ENCODE results near the gene TSSC4.

TSSC4 gene

GRCh38 chr11:2419638-2420501, 19.3 kb downstream of the TSSC4 start:
- peak in 2 of 4 experiments; percentile 35 to 41 for DNase-seq

GRCh38 chr11:2420502-2421225, 20.1 kb downstream of the TSSC4 start:
- peak; percentile 32 to 73 (median 50) for DNase-seq

GRCh38 chr11:2421226-2421994, 20.9 kb downstream of the TSSC4 start:
- no peak for DNase-seq

GRCh38 chr11:2421996-2422395, 21.4 kb downstream of the TSSC4 start:
- DNase-seq = no peak

GRCh38 chr11:2422461-2423156, 22.1 kb downstream of the TSSC4 start:
- DNase-seq = no peak

GRCh38 chr11:2423157-2424025, 22.8 kb downstream of the TSSC4 start:
- DNase-seq = no peak

GRCh38 chr11:2424811-2425495, 24.4 kb downstream of the TSSC4 start:
- no peak for DNase-seq

- DNase-seq = no peak
These were observed 25.0 kb downstream of the TSSC4 start for GRCh38 chr11:2425506-2425905.

GRCh38 chr11:2426221-2426620, 25.7 kb downstream of the TSSC4 start:
- no peak for DNase-seq

GRCh38 chr11:2426826-2427521, 26.4 kb downstream of the TSSC4 start:
- no peak for DNase-seq

- DNase-seq = no peak
These were observed 27.3 kb downstream of the TSSC4 start for GRCh38 chr11:2427721-2428321.

- peak; percentile 62 to 86 (median 84) for DNase-seq
These were observed 27.8 kb downstream of the TSSC4 start for GRCh38 chr11:2428322-2428795.

GRCh38 chr11:2431395-2431794, 30.8 kb downstream of the TSSC4 start:
- DNase-seq = no peak

GRCh38 chr11:2432171-2432621, 31.6 kb downstream of the TSSC4 start:
- DNase-seq = no peak

- DNase-seq = no peak
These were observed 32.1 kb downstream of the TSSC4 start for GRCh38 chr11:2432628-2433071.

- no peak for DNase-seq
These were observed 32.8 kb downstream of the TSSC4 start for GRCh38 chr11:2433106-2433925.

- DNase-seq = no peak
These were observed 33.5 kb downstream of the TSSC4 start for GRCh38 chr11:2434008-2434407.

- DNase-seq = no peak
These were observed 34.1 kb downstream of the TSSC4 start for GRCh38 chr11:2434506-2435255.

Measured in activated naive CD4-positive, alpha-beta T cell (primary cell).